Neural progenitor cell (in vitro differentiated cells): Measurements from ENCODE around the gene CX3CL1. TPM values are rescaled to one million over a fixed set of nuclear protein-coding genes. Genes with fewer than 3 reads are reported as not detected.
"Not testable (repeated sequence)": the region's sequence is repeated elsewhere in the genome, so short reads cannot be mapped to it uniquely, and the experiment has no call there.

Source experiments
- DNase-seq: peaks from one replicate; pipeline ENCODE4 v3.0.0-alpha.2; 2016; ENCODE audit warnings: low spot score
- H2AFZ ChIP-seq: fragments of 200-600 bp; sonication (generic); replicated peaks from 2 replicates; pipeline ENCODE4 v1.6.1; 2016; ENCODE audit warnings: antibody characterized with exemption
- H3F3A ChIP-seq: fragments of 200-600 bp; sonication (generic); 2 replicates; pipeline ENCODE4 v1.6.1; 2016; ENCODE audit warnings: antibody characterized with exemption, low read depth
- H3K27ac ChIP-seq: fragments of 200-600 bp; sonication (generic); 2 replicates; pipeline ENCODE4 v1.5.1; 2016; ENCODE audit warnings: mild to moderate bottlenecking
- H3K27me3 ChIP-seq: fragments of 200-600 bp; sonication (generic); 2 replicates; pipeline ENCODE4 v1.6.1; 2016; ENCODE audit warnings: mild to moderate bottlenecking, moderate library complexity
- H3K36me3 ChIP-seq: fragments of 200-600 bp; sonication (generic); 2 replicates; pipeline ENCODE4 v1.5.1; 2016
- H3K4me1 ChIP-seq: fragments of 200-600 bp; sonication (generic); 2 replicates; pipeline ENCODE4 v1.6.1; 2016; ENCODE audit warnings: mixed run types
- H3K4me2 ChIP-seq: fragments of 200-600 bp; sonication (generic); 2 replicates; pipeline ENCODE4 v1.6.1; 2016
- H3K4me3 ChIP-seq: fragments of 200-600 bp; sonication (generic); 2 replicates; pipeline ENCODE4 v1.5.1; 2016
- H3K79me2 ChIP-seq: fragments of 200-600 bp; sonication (generic); 2 replicates; pipeline ENCODE4 v1.6.1; 2016; ENCODE audit warnings: low read depth
- H3K9ac ChIP-seq: fragments of 200-600 bp; sonication (generic); 2 replicates; pipeline ENCODE4 v1.6.1; 2016
- H3K9me3 ChIP-seq: fragments of 200-600 bp; sonication (generic); 2 replicates; pipeline ENCODE4 v1.5.1; 2016; ENCODE audit warnings: low read depth
- H4K20me1 ChIP-seq: fragments of 200-600 bp; sonication (generic); 2 replicates; pipeline ENCODE4 v1.6.1; 2016; ENCODE audit warnings: low read depth
- H3K27ac Mint-ChIP-seq: 3 replicates; pipeline ENCODE4 v1.8.0; 2021; ENCODE audit warnings: mixed read lengths
- H3K27me3 Mint-ChIP-seq: 2 replicates; pipeline ENCODE4 v1.8.0; 2022; ENCODE audit warnings: low read depth, mild to moderate bottlenecking, inconsistent platforms, moderate library complexity, mixed read lengths; ENCODE audit not compliant: insufficient read depth
- H3K36me3 Mint-ChIP-seq: 3 replicates; pipeline ENCODE4 v1.8.0; 2021; ENCODE audit warnings: mixed read lengths
- H3K4me1 Mint-ChIP-seq: 3 replicates; pipeline ENCODE4 v1.8.0; 2021; ENCODE audit warnings: mixed read lengths
- H3K4me3 Mint-ChIP-seq: 3 replicates; pipeline ENCODE4 v1.8.0; 2021; ENCODE audit warnings: mild to moderate bottlenecking, moderate library complexity, mixed read lengths
- H3K9me3 Mint-ChIP-seq: 3 replicates; pipeline ENCODE4 v1.8.0; 2020; ENCODE audit warnings: mixed read lengths
- CTCF ChIP-seq: fragments of 200-600 bp; sonication (generic); IDR thresholded peaks from 2 replicates; pipeline ENCODE4 v1.5.1; 2017; ENCODE audit warnings: antibody characterized with exemption, mild to moderate bottlenecking
- EZH2 ChIP-seq: fragments of 200-600 bp; sonication (generic); IDR thresholded peaks from 2 replicates; pipeline ENCODE4 v1.6.1; 2017; ENCODE audit warnings: antibody characterized with exemption, mild to moderate bottlenecking, moderate library complexity
- EZH2phosphoT487 ChIP-seq: fragments of 200-600 bp; sonication (generic); IDR thresholded peaks from 2 replicates; pipeline ENCODE4 v1.6.1; 2017; ENCODE audit warnings: antibody characterized with exemption
- total RNA-seq: library from RNA; depleted of rRNA; stranded (reverse); fragments of >200 nt; gene quantifications from 2 replicates; pipeline ENCODE4 v1.2.3, GENCODE V29; 2015; ENCODE audit warnings: low replicate concordance

CX3CL1 gene
- total RNA-seq, 1 donor from 2014 or later = 0.65 TPM

DNA sequence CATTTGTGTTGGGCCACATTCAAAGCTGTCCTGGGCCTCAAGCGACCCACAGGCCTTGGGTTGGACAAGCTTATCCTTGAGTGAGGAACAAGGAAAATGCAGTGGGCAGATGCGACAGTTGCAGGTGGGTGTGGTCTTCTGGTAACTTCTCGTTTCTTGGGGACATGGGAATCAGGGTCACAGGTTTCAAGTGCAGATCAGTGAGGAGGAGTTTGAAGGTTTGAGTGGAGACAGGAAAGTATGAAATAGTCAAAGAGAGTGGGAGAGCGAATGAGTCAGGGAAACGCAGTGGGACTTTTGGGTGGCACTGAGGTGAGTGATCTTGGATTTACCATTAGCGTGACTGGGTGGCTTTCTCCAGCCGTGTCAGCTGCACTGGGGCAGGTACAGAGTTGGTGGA, 29.1 kb upstream of the CX3CL1 start:
- H3K9me3 ChIP-seq = no peaks in the 10 kb centered on the region
- DNase-seq = no peak
- no peaks in the 10 kb centered on the region for H3K36me3 Mint-ChIP-seq
- no peak overlapping the region for H3K4me2 ChIP-seq
- no peaks in the 10 kb centered on the region for H3K79me2 ChIP-seq
- peaks cover 14% of the 10 kb centered on the region for H3K27me3 Mint-ChIP-seq
- no peaks in the 10 kb centered on the region for H3K4me1 ChIP-seq
- H3K4me3 Mint-ChIP-seq = no peak overlapping the region
- H2AFZ ChIP-seq = no peak overlapping the region
- H4K20me1 ChIP-seq = no peaks in the 10 kb centered on the region
- peaks cover 3% of the 10 kb centered on the region for H3K4me1 Mint-ChIP-seq
- no peak for TF ChIP-seq CTCF
- no peak for TF ChIP-seq EZH2
- no peaks in the 10 kb centered on the region for H3F3A ChIP-seq
- H3K27me3 ChIP-seq = no peaks in the 10 kb centered on the region
- no peak overlapping the region for H3K27ac Mint-ChIP-seq
- H3K27ac ChIP-seq = no peak overlapping the region
- H3K36me3 ChIP-seq = no peaks in the 10 kb centered on the region
- H3K9ac ChIP-seq = no peak overlapping the region
- peaks cover 6% of the 10 kb centered on the region for H3K9me3 Mint-ChIP-seq
- H3K4me3 ChIP-seq = no peak overlapping the region

DNA sequence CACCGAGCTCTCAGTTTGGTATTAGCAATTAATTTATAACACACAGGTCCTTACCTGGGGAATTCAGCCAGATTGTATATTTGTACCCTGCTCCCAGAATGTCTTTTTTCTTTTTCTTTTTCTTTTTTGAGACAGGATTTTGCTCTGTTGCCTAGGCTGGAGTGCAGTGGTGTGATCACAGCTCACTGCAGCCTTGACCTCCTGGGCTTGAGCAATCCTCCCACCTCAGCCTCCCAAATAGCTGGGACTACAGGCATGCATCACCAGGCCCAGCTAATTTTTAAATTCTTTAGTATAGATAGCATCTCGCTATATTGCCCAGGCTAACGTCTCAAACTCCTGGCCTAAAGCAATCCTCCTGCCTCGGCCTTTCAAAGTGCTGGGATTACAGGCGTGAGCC, 28.2 kb upstream of the CX3CL1 start:
- not testable (repeated sequence) for H3F3A ChIP-seq, H3K27me3 ChIP-seq, H3K27ac Mint-ChIP-seq, H3K9ac ChIP-seq, H3K27ac ChIP-seq, H3K4me3 Mint-ChIP-seq, H3K36me3 ChIP-seq, H2AFZ ChIP-seq, H3K4me2 ChIP-seq, H3K4me1 Mint-ChIP-seq, H3K36me3 Mint-ChIP-seq, H3K9me3 ChIP-seq, H3K4me3 ChIP-seq, H3K4me1 ChIP-seq, DNase-seq, H3K79me2 ChIP-seq, H3K9me3 Mint-ChIP-seq, H4K20me1 ChIP-seq
- H3K27me3 Mint-ChIP-seq = peaks cover 12% of the 10 kb centered on the region

DNA sequence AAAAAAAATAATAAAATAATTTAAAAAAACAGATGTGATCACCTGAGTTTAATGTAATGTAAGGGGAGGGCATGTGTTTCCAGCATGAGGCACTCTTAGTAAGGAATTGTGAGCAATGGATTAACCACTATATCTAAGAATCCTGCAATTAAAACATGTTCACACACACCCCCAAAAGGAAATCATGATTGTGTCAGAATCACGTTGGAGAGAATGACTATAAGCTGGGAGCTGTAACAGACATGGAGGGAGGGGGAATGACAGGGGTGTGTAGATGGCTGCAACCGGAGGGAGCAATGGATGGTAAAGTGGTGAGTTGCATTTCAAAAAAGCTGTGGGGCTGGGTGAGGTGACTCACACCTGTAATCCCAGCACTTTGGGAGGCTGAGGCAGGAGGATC, 27.3 kb upstream of the CX3CL1 start:
- Histone ChIP-seq H3K27ac (no peak overlapping the region), H2AFZ (no peak overlapping the region), H3K9ac (no peak overlapping the region), H3F3A (no peaks in the 10 kb centered on the region), H4K20me1 (no peaks in the 10 kb centered on the region), H3K27me3 (peaks cover 4% of the 10 kb centered on the region), H3K36me3 (no peaks in the 10 kb centered on the region), H3K4me1 (no peaks in the 10 kb centered on the region), H3K9me3 (no peaks in the 10 kb centered on the region), H3K4me3 (no peak overlapping the region), H3K4me2 (no peak overlapping the region), H3K79me2 (no peaks in the 10 kb centered on the region)
- Mint-ChIP-seq H3K36me3 (no peaks in the 10 kb centered on the region), H3K9me3 (peaks cover 6% of the 10 kb centered on the region), H3K4me1 (no peaks in the 10 kb centered on the region), H3K27me3 (peaks cover 9% of the 10 kb centered on the region), H3K4me3 (no peak overlapping the region), H3K27ac (no peak overlapping the region)
- no peak for DNase-seq
- no peak for TF ChIP-seq EZH2phosphoT487
- no peak for TF ChIP-seq EZH2

DNA sequence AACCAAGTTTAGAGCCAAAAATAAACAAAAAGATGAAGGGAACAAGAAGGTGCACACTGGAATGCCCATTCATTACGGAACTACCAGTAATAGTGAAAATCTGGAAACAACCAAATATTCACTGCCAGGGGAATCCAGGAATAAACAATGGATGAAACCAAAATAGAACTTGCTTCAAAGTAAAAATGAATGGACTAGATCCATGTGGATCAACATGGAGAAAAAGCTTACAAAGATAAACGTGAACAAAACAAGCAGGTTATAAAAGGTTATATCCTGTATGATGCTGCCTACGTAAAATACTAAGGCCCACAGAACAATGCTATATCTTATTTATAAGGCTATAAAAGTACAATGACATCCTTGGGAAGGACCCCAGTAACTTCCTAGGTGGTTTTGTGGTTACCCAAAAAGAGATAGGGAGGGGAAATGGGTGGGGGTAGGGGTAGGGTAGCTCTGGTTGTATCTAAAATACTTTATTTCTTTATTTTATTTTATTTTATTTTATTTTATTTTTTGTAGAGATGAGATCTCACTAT, 26.6 kb upstream of the CX3CL1 start:
- DNase-seq = no peak
- no peak overlapping the region for H2AFZ ChIP-seq
- Mint-ChIP-seq H3K27ac (no peak overlapping the region), H3K36me3 (no peaks in the 10 kb centered on the region), H3K9me3 (peaks cover 4% of the 10 kb centered on the region), H3K4me3 (no peak overlapping the region), H3K4me1 (no peaks in the 10 kb centered on the region), H3K27me3 (peaks cover 9% of the 10 kb centered on the region)
- no peaks in the 10 kb centered on the region for H3K9me3 ChIP-seq
- peaks cover 6% of the 10 kb centered on the region for H3K27me3 ChIP-seq
- no peak overlapping the region for H3K27ac ChIP-seq
- H3K4me1 ChIP-seq = no peaks in the 10 kb centered on the region
- no peaks in the 10 kb centered on the region for H4K20me1 ChIP-seq
- H3K36me3 ChIP-seq = no peaks in the 10 kb centered on the region
- H3K9ac ChIP-seq = no peak overlapping the region
- no peak overlapping the region for H3K4me2 ChIP-seq
- no peak overlapping the region for H3K4me3 ChIP-seq
- H3F3A ChIP-seq = no peaks in the 10 kb centered on the region
- no peaks in the 10 kb centered on the region for H3K79me2 ChIP-seq
- TF ChIP-seq EZH2phosphoT487 = no peak
- TF ChIP-seq EZH2 = no peak
- TF ChIP-seq CTCF = no peak
